MM.1S (cell line): ENCODE data around the gene ICAM1.

ENCODE experiments used
- DNase-seq: peaks from one replicate; pipeline ENCODE4 v3.0.0-alpha.2; 2015
- H2AFZ ChIP-seq: fragments of 300-600 bp; sonication (generic); 2 replicates; pipeline ENCODE4 v1.6.0; 2016; ENCODE audit warnings: antibody characterized with exemption, low read length
- H3F3A ChIP-seq: fragments of 300-600 bp; sonication (generic); 2 replicates; pipeline ENCODE4 v1.6.1; 2016; ENCODE audit warnings: mild to moderate bottlenecking, antibody characterized with exemption, low read length, moderate library complexity, mixed read lengths; ENCODE audit not compliant: insufficient read depth
- H3K27ac ChIP-seq: fragments of 300-600 bp; sonication (generic); 2 replicates; pipeline ENCODE4 v1.5.1; 2016; ENCODE audit warnings: mild to moderate bottlenecking, low read length
- H3K27me3 ChIP-seq: fragments of 300-600 bp; sonication (generic); replicated peaks from 2 replicates; pipeline ENCODE4 v1.6.0; 2016; ENCODE audit warnings: low read length; ENCODE audit not compliant: insufficient read depth
- H3K36me3 ChIP-seq: fragments of 300-600 bp; sonication (generic); replicated peaks from 2 replicates; pipeline ENCODE4 v1.6.1; 2016; ENCODE audit warnings: mild to moderate bottlenecking, low read length, mixed read lengths; ENCODE audit not compliant: insufficient read depth
- H3K4me1 ChIP-seq: fragments of 300-600 bp; sonication (generic); 2 replicates; pipeline ENCODE4 v1.6.1; 2016; ENCODE audit warnings: low read length, mixed read lengths
- H3K4me2 ChIP-seq: fragments of 300-600 bp; sonication (generic); 2 replicates; pipeline ENCODE4 v1.6.0; 2016; ENCODE audit warnings: low read depth, low read length
- H3K4me3 ChIP-seq: fragments of 300-600 bp; sonication (generic); 2 replicates; pipeline ENCODE4 v1.5.1; 2016; ENCODE audit warnings: low read length, mixed read lengths
- H3K79me2 ChIP-seq: fragments of 300-600 bp; sonication (generic); 2 replicates; pipeline ENCODE4 v1.6.1; 2016; ENCODE audit warnings: mixed run types, low read length, mixed read lengths
- H3K9ac ChIP-seq: fragments of 300-600 bp; sonication (generic); 2 replicates; pipeline ENCODE4 v1.6.1; 2016; ENCODE audit warnings: low read length, mixed read lengths
- H3K9me2 ChIP-seq: fragments of 300-600 bp; sonication (generic); replicated peaks from 2 replicates; pipeline ENCODE4 v1.6.1; 2016; ENCODE audit warnings: mild to moderate bottlenecking, low read length, mixed read lengths; ENCODE audit not compliant: insufficient read depth
- H3K9me3 ChIP-seq: fragments of 300-600 bp; sonication (generic); replicated peaks from 2 replicates; pipeline ENCODE4 v1.6.1; 2016; ENCODE audit warnings: mild to moderate bottlenecking, low read length, mixed read lengths; ENCODE audit not compliant: insufficient read depth
- H4K20me1 ChIP-seq: fragments of 300-600 bp; sonication (generic); 2 replicates; pipeline ENCODE4 v1.6.1; 2016; ENCODE audit warnings: mild to moderate bottlenecking, low read length, moderate library complexity, mixed read lengths; ENCODE audit not compliant: insufficient read depth
- EZH2 ChIP-seq: fragments of 300-600 bp; sonication (generic); optimal IDR thresholded peaks from 2 replicates; pipeline ENCODE3; 2017; ENCODE audit warnings: low read depth, mild to moderate bottlenecking, antibody characterized with exemption, low read length, mixed read lengths
- EZH2phosphoT487 ChIP-seq: fragments of 300-600 bp; sonication (generic); IDR thresholded peaks from 2 replicates; pipeline ENCODE4 v1.6.1; 2018; ENCODE audit warnings: antibody characterized with exemption, low read length
- TF ChIP-seq, protein P1 (sequence below): fragments of 300-600 bp; sonication (generic); IDR thresholded peaks from 2 replicates; pipeline ENCODE4 v1.5.1; 2016; ENCODE audit warnings: antibody characterized with exemption, low read length, mixed read lengths

The ICAM1 gene

DNA sequence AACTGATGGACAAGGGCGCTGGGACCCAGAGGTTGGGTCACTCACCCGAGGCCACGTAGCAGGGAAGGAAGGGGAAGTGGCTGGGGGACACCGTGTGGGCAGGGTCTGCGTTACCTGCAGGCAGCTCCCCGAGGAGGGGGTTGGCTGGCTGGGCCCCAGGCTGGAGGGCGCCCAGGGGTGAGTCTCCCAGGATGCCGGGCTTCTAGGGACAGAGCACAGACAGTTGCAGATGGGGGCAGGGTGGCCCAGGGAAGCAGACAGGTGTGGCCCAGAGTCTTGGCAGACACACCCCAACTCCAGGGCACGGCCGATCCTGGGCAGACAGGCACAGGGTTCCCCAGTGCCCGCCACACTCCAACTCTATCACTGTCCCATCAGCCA lies 50.5 kb downstream of the ICAM1 start:
- Histone ChIP-seq H3K9ac (no peak overlapping the region), H3K4me3 (no peak overlapping the region), H3K27me3 (no peaks in the 10 kb centered on the region), H3K4me2 (no peak overlapping the region), H3K4me1 (no peaks in the 10 kb centered on the region), H3K9me2 (no peaks in the 10 kb centered on the region), H2AFZ (no peak overlapping the region), H4K20me1 (no peaks in the 10 kb centered on the region), H3K9me3 (no peaks in the 10 kb centered on the region), H3K27ac (no peak overlapping the region), H3K36me3 (no peaks in the 10 kb centered on the region), H3K79me2 (0 out of 2 replicates have a peak, but pooled peaks cover 3% of the 10 kb centered on the region), H3F3A (no peaks in the 10 kb centered on the region)
- TF ChIP-seq EZH2 (no peak), EZH2phosphoT487 (no peak)
- TF ChIP-seq, protein P1, sequence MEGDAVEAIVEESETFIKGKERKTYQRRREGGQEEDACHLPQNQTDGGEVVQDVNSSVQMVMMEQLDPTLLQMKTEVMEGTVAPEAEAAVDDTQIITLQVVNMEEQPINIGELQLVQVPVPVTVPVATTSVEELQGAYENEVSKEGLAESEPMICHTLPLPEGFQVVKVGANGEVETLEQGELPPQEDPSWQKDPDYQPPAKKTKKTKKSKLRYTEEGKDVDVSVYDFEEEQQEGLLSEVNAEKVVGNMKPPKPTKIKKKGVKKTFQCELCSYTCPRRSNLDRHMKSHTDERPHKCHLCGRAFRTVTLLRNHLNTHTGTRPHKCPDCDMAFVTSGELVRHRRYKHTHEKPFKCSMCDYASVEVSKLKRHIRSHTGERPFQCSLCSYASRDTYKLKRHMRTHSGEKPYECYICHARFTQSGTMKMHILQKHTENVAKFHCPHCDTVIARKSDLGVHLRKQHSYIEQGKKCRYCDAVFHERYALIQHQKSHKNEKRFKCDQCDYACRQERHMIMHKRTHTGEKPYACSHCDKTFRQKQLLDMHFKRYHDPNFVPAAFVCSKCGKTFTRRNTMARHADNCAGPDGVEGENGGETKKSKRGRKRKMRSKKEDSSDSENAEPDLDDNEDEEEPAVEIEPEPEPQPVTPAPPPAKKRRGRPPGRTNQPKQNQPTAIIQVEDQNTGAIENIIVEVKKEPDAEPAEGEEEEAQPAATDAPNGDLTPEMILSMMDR = no peak
- no peak for DNase-seq

DNA sequence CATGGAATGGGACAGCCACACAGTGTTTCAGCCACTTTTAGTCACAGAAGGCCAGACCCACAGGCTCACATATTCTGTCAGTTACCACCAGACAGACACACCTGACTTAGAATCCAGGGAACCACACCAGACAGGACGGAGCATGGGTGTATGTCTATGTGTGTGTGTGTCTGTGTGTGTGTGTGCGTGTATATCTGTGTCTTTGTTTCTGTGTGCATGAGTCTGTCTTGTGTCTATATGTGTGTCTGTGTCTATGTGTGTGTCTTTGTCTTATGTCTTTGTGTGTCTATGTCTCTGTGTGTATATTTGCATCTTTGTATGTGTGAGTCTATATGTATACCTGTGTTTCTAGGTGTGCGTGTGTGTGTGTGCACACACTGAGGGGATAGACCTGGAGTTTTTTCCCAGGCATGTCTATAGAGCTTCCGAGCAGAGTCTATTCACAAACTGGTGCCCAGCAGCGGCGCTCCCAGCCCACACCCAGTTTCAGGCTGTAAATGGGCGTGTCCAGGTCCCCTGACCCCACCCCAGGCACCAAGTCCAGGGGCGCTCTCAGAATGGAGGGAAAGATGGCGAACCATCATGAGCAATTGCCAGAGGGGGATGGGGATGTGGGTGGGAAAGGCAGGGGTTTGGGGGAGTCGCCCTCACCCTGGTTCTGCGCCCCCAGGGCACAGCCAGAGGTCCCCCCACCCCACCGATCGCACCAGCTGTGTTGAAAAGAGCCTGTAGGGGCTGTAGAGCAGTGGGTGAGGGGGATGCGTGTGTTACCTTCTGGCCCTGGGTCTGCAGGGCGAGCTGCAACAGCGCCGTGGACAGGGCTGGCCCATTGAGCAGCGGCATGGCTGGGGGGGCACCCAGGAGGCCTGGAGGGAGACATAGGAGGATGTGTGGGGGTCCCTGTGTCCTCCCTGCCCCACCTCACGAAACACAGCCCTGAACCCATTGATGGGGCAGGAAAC lies 51.2 kb downstream of the ICAM1 start:
- Histone ChIP-seq H4K20me1 (no peaks in the 10 kb centered on the region), H3K4me3 (no peak overlapping the region), H3F3A (no peaks in the 10 kb centered on the region), H2AFZ (no peak overlapping the region), H3K9me3 (no peaks in the 10 kb centered on the region), H3K4me1 (no peaks in the 10 kb centered on the region), H3K36me3 (no peaks in the 10 kb centered on the region), H3K9ac (no peak overlapping the region), H3K4me2 (no peak overlapping the region), H3K27ac (no peak overlapping the region), H3K9me2 (no peaks in the 10 kb centered on the region), H3K27me3 (no peaks in the 10 kb centered on the region), H3K79me2 (peaks cover 5% of the 10 kb centered on the region)
- DNase-seq = no peak
- TF ChIP-seq EZH2phosphoT487 = no peak
- TF ChIP-seq, protein P1 = no peak
- no peak for TF ChIP-seq EZH2

DNA sequence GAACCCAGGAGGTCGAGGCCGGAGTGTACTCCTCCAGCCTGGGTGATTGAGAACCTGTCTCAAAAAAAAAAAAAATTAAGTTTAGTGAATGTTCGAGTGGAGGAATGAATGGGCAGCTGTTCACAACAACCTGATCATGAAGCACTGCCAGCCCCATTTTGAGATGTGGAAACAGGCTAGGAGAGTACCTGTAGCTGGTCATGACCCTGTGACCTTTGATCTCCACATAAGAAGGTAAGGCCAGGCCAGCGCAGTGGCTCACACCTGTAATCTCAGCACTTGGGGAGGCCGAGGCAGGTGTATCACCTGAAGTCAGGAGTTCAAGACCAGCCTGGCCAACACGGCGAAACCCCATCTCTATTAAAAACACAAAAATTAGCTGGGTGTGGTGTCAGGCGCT lies 54.8 kb downstream of the ICAM1 start:
- Histone ChIP-seq H3K9me3 (no peaks in the 10 kb centered on the region), H3F3A (no peaks in the 10 kb centered on the region), H3K9ac (no peak overlapping the region), H3K36me3 (peaks cover 12% of the 10 kb centered on the region; the same call in 1 of the 2 replicates), H3K27ac (no peak overlapping the region), H3K79me2 (peaks cover 41% of the 10 kb centered on the region), H3K9me2 (no peaks in the 10 kb centered on the region), H3K4me2 (no peak overlapping the region), H4K20me1 (no peaks in the 10 kb centered on the region), H3K27me3 (no peaks in the 10 kb centered on the region), H3K4me1 (no peaks in the 10 kb centered on the region), H2AFZ (no peak overlapping the region), H3K4me3 (no peak overlapping the region)
- TF ChIP-seq, protein P1 = no peak
- no peak for TF ChIP-seq EZH2
- TF ChIP-seq EZH2phosphoT487 = no peak
- no peak for DNase-seq
